NT2/D1 (cell line): ENCODE measurements around the gene PPP6R3.

Experiments
- SUZ12 ChIP-seq: IDR thresholded peaks from 2 replicates; pipeline ENCODE4 v1.6.1; 2011; ENCODE audit not compliant: insufficient read length, insufficient read depth; ENCODE audit errors: extremely low read depth
- YY1 ChIP-seq: IDR thresholded peaks from 2 replicates; pipeline ENCODE4 v1.6.1; 2011; ENCODE audit not compliant: insufficient read length, insufficient read depth
- ZNF274 ChIP-seq: IDR thresholded peaks from 2 replicates; pipeline ENCODE4 v1.6.1; 2011; ENCODE audit warnings: mild to moderate bottlenecking, low read depth, low read length

DNA sequence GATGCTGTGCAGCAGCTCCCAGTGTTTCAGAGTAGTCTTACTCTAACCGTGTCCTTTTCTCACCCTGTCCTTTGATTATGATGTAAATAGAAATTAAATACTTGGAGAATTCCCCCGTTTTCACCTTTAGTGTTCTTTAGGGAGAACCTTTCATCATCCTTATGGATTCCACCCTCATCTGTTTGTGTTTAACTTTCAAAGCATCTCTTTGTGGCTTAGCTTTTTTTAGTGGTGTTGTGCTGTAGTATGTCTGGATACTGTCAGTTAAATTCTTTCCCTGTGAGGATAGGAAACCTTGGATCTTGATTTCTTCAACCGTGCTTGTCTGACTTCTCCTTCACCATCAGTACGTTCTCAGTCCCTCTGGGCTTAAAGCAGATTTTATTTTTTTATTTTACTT lies 48.5 kb downstream of the PPP6R3 start:
- TF ChIP-seq YY1, result no peak
- TF ChIP-seq ZNF274, result no peak
- TF ChIP-seq SUZ12, result no peak
